Measurements from ENCODE around the gene CCER1.
"Not testable (repeated sequence)": the region's sequence is repeated elsewhere in the genome, so short reads cannot be mapped to it uniquely, and the experiment has no call there.

CCER1 gene

DNA sequence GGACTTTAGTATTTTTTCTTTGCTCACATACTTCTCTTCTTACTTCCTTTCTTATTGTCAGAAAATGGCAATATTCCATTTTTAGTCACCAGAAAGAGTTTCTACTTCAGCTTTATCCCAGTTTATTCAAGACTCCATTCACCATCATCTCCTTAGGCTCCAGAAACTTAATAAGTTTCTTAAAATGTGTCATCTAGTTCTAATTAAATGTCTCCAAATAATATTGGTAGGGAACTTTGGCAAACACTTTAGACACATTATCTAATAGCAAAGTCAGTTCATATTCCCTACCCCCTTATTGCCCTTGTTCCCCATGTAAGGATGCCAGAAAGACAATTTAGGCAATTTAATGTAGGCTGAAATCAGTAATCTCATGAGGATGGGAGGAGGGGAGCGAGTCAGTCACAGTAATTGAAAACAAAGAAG is 34.7 kb upstream of the CCER1 start:
- H2AFZ ChIP-seq (ENCODE audit: low read depth) = no peak overlapping the region
- H3K27me3 ChIP-seq (ENCODE audit: insufficient read depth, low read depth) = no peaks in the 10 kb centered on the region
- no peaks in the 10 kb centered on the region for H3K79me2 ChIP-seq (ENCODE audit: insufficient read depth, low read depth)

DNA sequence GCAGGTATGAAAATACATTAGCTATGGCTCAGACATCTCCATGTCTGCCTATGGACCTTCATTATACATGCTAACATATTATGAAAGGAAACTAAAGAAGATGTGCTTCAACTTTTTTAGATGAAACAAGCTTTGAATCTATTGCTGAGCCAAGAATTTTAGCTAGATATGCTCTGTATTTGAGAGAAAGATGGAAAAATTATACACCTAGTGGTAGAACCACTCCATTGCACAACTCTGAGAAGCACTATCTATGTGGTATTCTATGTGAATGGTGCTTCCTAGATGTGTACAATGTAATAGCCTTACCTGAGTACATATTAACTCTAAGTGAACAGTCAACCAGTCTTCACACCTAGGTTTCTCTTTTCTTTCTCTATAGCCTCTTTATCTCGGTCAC is 32.5 kb upstream of the CCER1 start:
- H4K20me1 ChIP-seq (ENCODE audit: insufficient read depth) = no peaks in the 10 kb centered on the region
- H3K36me3 ChIP-seq (ENCODE audit: insufficient read depth) = no peaks in the 10 kb centered on the region
- TF ChIP-seq, protein P1, sequence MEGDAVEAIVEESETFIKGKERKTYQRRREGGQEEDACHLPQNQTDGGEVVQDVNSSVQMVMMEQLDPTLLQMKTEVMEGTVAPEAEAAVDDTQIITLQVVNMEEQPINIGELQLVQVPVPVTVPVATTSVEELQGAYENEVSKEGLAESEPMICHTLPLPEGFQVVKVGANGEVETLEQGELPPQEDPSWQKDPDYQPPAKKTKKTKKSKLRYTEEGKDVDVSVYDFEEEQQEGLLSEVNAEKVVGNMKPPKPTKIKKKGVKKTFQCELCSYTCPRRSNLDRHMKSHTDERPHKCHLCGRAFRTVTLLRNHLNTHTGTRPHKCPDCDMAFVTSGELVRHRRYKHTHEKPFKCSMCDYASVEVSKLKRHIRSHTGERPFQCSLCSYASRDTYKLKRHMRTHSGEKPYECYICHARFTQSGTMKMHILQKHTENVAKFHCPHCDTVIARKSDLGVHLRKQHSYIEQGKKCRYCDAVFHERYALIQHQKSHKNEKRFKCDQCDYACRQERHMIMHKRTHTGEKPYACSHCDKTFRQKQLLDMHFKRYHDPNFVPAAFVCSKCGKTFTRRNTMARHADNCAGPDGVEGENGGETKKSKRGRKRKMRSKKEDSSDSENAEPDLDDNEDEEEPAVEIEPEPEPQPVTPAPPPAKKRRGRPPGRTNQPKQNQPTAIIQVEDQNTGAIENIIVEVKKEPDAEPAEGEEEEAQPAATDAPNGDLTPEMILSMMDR (conservative IDR thresholded peaks at IDR 0.05; ENCODE audit: low read depth, low read length) = no peak; the same call in 1 of the 2 replicates
- no peak overlapping the region for H2AFZ ChIP-seq (ENCODE audit: low read depth)
- H3K27ac ChIP-seq = no peak overlapping the region
- no peaks in the 10 kb centered on the region for H3K27me3 ChIP-seq (ENCODE audit: insufficient read depth, low read depth)
- no peaks in the 10 kb centered on the region for H3K79me2 ChIP-seq (ENCODE audit: insufficient read depth, low read depth)
- H3K4me2 ChIP-seq = no peak overlapping the region
- no peak overlapping the region for H3K4me3 ChIP-seq (IDR thresholded peaks at IDR 0.05; ENCODE audit: insufficient read depth, low read depth, low read length)
- no peak overlapping the region for H3K9ac ChIP-seq
- H3K4me1 ChIP-seq (ENCODE audit: low read depth, poor library complexity, severe bottlenecking) = no peaks in the 10 kb centered on the region

More for the DNA sequence above, 34.7 kb upstream of the CCER1 start:
- Histone ChIP-seq H3K4me1 (ENCODE audit: low read depth, poor library complexity, severe bottlenecking) (no peaks in the 10 kb centered on the region), H3K27ac (no peak overlapping the region), H3K4me3 (IDR thresholded peaks at IDR 0.05; ENCODE audit: insufficient read depth, low read depth, low read length) (no peak overlapping the region), H3K36me3 (ENCODE audit: insufficient read depth) (no peaks in the 10 kb centered on the region), H3K9ac (no peak overlapping the region), H3K4me2 (no peak overlapping the region), H4K20me1 (ENCODE audit: insufficient read depth) (no peaks in the 10 kb centered on the region)
- TF ChIP-seq, protein P1 (conservative IDR thresholded peaks at IDR 0.05; ENCODE audit: low read depth, low read length) = no peak

DNA sequence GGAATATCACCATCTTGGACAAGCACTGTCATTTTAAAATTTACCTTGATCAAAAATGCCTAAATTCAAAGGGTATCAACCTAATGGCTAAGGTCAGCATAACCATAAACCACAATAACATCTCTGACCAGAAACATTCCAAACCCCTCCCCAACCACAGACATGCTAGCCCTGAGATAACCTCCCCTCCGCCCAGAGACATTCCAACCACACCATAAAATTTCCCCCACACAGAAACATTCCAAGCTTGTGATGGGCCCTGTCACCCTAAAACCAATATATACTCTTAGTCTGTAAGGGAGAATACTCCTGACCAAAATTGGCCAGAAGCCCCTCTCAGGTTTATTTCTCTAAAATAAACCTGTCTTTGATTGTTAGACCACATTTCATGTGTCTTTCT is 32.1 kb upstream of the CCER1 start:
- Histone ChIP-seq H3K4me2 (no peak overlapping the region), H3K27ac (no peak overlapping the region), H3K9ac (no peak overlapping the region), H3K79me2 (ENCODE audit: insufficient read depth, low read depth) (no peaks in the 10 kb centered on the region), H2AFZ (ENCODE audit: low read depth) (no peak overlapping the region), H3K27me3 (ENCODE audit: insufficient read depth, low read depth) (no peaks in the 10 kb centered on the region), H3K4me1 (ENCODE audit: low read depth, poor library complexity, severe bottlenecking) (no peaks in the 10 kb centered on the region), H3K36me3 (ENCODE audit: insufficient read depth) (no peaks in the 10 kb centered on the region), H4K20me1 (ENCODE audit: insufficient read depth) (no peaks in the 10 kb centered on the region), H3K4me3 (IDR thresholded peaks at IDR 0.05; ENCODE audit: insufficient read depth, low read depth, low read length) (no peak overlapping the region)
- TF ChIP-seq, protein P1 (conservative IDR thresholded peaks at IDR 0.05; ENCODE audit: low read depth, low read length) = no peak

DNA sequence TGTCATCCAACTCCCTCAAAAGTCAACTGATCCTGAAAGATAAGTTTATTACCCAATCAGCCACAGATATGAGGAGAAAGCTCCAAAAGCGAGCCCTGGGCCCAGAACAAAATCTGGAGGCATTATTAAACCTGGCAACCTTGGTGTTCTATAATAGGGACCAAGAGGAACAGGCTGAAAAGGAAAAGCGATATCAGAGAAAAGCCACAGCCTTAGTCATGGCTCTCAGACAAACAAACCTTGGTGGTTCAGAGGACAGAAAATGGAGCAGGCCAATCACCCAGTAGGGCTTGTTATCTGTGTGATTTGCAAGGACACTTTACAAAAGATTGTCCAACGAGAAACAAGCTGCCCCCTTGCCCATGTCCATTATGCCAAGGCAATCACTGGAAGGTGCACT is 30.4 kb upstream of the CCER1 start:
- not testable (repeated sequence) for H3K27me3 ChIP-seq (ENCODE audit: insufficient read depth, low read depth); H3K9ac ChIP-seq; H3K4me2 ChIP-seq; H3K27ac ChIP-seq; H3K4me1 ChIP-seq (ENCODE audit: low read depth, poor library complexity, severe bottlenecking); H3K79me2 ChIP-seq (ENCODE audit: insufficient read depth, low read depth); H2AFZ ChIP-seq (ENCODE audit: low read depth); H4K20me1 ChIP-seq (ENCODE audit: insufficient read depth); H3K4me3 ChIP-seq (IDR thresholded peaks at IDR 0.05; ENCODE audit: insufficient read depth, low read depth, low read length); H3K36me3 ChIP-seq (ENCODE audit: insufficient read depth)

DNA sequence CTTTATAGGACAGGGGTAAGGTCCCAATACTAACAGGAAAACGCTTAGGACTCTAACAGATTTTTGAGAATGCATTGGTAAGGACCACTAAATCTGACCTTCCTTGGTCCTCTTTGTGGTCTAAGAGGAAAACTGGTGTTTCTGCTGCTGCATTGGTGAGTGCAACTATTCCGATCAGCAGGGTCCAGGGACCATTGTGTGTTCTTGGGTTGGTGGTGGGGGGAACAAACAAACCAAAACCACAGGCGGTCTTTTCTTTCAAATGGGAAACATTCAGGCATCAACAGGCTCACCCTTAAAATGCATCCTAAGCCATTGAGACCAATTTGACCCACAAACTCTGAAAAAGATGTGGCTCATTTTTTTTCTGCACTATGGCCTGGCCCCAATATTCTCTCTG is 29.1 kb upstream of the CCER1 start:
- Histone ChIP-seq H3K4me2 (no peak overlapping the region), H3K79me2 (ENCODE audit: insufficient read depth, low read depth) (no peaks in the 10 kb centered on the region), H4K20me1 (ENCODE audit: insufficient read depth) (no peaks in the 10 kb centered on the region), H3K27ac (no peak overlapping the region), H3K4me1 (ENCODE audit: low read depth, poor library complexity, severe bottlenecking) (no peaks in the 10 kb centered on the region), H3K9ac (no peak overlapping the region), H3K27me3 (ENCODE audit: insufficient read depth, low read depth) (no peaks in the 10 kb centered on the region), H2AFZ (ENCODE audit: low read depth) (no peak overlapping the region), H3K36me3 (ENCODE audit: insufficient read depth) (no peaks in the 10 kb centered on the region), H3K4me3 (IDR thresholded peaks at IDR 0.05; ENCODE audit: insufficient read depth, low read depth, low read length) (no peak overlapping the region)
- TF ChIP-seq, protein P1 (conservative IDR thresholded peaks at IDR 0.05; ENCODE audit: low read depth, low read length) = no peak

All from KMS-11 (cell line).